SK-N-DZ (cell line): ENCODE measurements around the gene UPB1. TPM values are rescaled to one million over a fixed set of nuclear protein-coding genes. Genes with fewer than 3 reads are reported as not detected.

ENCODE experiments used
- DNase-seq: peaks from one replicate; pipeline ENCODE4 v3.0.0-alpha.2; 2015; ENCODE audit warnings: low spot score
- polyA plus RNA-seq, 2 experiments: library from polyadenylated mRNA; depleted of rRNA; stranded (reverse); fragments of >200 nt; gene quantifications; 2 replicates each; pipeline ENCODE4 v1.2.3, GENCODE V29; 2014

Gene UPB1
- 0.13 TPM in 1 of 2 replicates, not detected in the other for polyA plus RNA-seq (2014; cell fraction: cytosol; rRNA removed)
- 0.22 and 0.24 TPM in 2 replicates for polyA plus RNA-seq (2014; cell fraction: nucleus; rRNA removed)

GRCh38 chr22:24494528-24495364 is at the start of gene UPB1:
Gene UPB1, plus strand, starts transcription at chr22:24495332. Its CDS starts 72 bp downstream, at chr22:24495404.
- DNase-seq: no peak

GRCh38 chr22:24445481-24446259 is 49.5 kb upstream of the UPB1 start:
- peak; percentile 47 for DNase-seq

- DNase-seq: no peak
These were observed 48.9 kb upstream of the UPB1 start for GRCh38 chr22:24446260-24446611.

- peak; percentile 97 for DNase-seq
These were observed 44.5 kb upstream of the UPB1 start for GRCh38 chr22:24450610-24451009.

GRCh38 chr22:24451162-24451561 is 44.0 kb upstream of the UPB1 start:
- no peak for DNase-seq

GRCh38 chr22:24453853-24454252 is 41.3 kb upstream of the UPB1 start:
- no peak for DNase-seq

GRCh38 chr22:24455039-24455438 is 40.1 kb upstream of the UPB1 start:
- DNase-seq: no peak

GRCh38 chr22:24455751-24456426 is 39.2 kb upstream of the UPB1 start:
- DNase-seq: no peak

GRCh38 chr22:24457894-24458420 is 37.2 kb upstream of the UPB1 start:
- no peak for DNase-seq

GRCh38 chr22:24459911-24460310 is 35.2 kb upstream of the UPB1 start:
- DNase-seq: no peak

GRCh38 chr22:24460418-24461089 is 34.6 kb upstream of the UPB1 start:
- no peak for DNase-seq

GRCh38 chr22:24463071-24463760 is 31.9 kb upstream of the UPB1 start:
- DNase-seq: no peak

- no peak for DNase-seq
These were observed 29.6 kb upstream of the UPB1 start for GRCh38 chr22:24465566-24465965.

- no peak for DNase-seq
These were observed 29.2 kb upstream of the UPB1 start for GRCh38 chr22:24465975-24466374.

GRCh38 chr22:24466716-24467328 is 28.3 kb upstream of the UPB1 start:
- DNase-seq: no peak

- DNase-seq: no peak
These were observed 27.8 kb upstream of the UPB1 start for GRCh38 chr22:24467340-24467739.

GRCh38 chr22:24471570-24471969 is 23.6 kb upstream of the UPB1 start:
- DNase-seq: no peak

- no peak for DNase-seq
These were observed 21.8 kb upstream of the UPB1 start for GRCh38 chr22:24473284-24473683.

GRCh38 chr22:24474221-24474620 is 20.9 kb upstream of the UPB1 start:
- no peak for DNase-seq

- DNase-seq: no peak
These were observed 20.4 kb upstream of the UPB1 start for GRCh38 chr22:24474649-24475255.
